ENCODE data around the gene HPSE2. TPM values are rescaled to one million over a fixed set of nuclear protein-coding genes. Genes with fewer than 3 reads are reported as not detected.

HPSE2 gene
- total RNA-seq, 4 donors from 2014 or later: 32.3 to 70.0 (median 43.6) TPM

- no peak for DNase-seq (ENCODE audit: extremely low spot score)
- no peak overlapping the region for H3K27ac ChIP-seq (replicated peaks in 1 of 4)
- H3K36me3 ChIP-seq: no peaks in the 10 kb centered on the region
- WGBS: 79% methylated on average over 2 of the region's 2 CpGs
- H3K4me1 ChIP-seq: peaks cover 0 to 28% (median 26%) of the 10 kb centered on the region in 4 donors
- no peaks in the 10 kb centered on the region for H3K9me3 ChIP-seq
- H3K4me3 ChIP-seq: no peak overlapping the region
- no peaks in the 10 kb centered on the region for H3K27me3 ChIP-seq
- no peak for TF ChIP-seq CTCF (IDR thresholded peaks at IDR 0.05)
- no peak for TF ChIP-seq POLR2AphosphoS5 (IDR thresholded peaks at IDR 0.05)
- no peak for TF ChIP-seq POLR2A (IDR thresholded peaks at IDR 0.05; ENCODE audit: low read depth)
- TF ChIP-seq EP300 (IDR thresholded peaks at IDR 0.05): no peak
- intact Hi-C loops (cut with DNase I): no loop called here
These were observed 649.6 kb downstream of the HPSE2 start for GRCh38 chr10:98586096-98586495.

GRCh38 chr10:98582363-98582762 is 653.3 kb downstream of the HPSE2 start:
- Histone ChIP-seq H3K27me3 (no peaks in the 10 kb centered on the region), H3K9me3 (no peaks in the 10 kb centered on the region), H3K27ac (replicated peaks in 1 of 4) (no peak overlapping the region), H3K36me3 (no peaks in the 10 kb centered on the region), H3K4me3 (no peak overlapping the region), H3K4me1 (peaks cover 0 to 9% (median 6%) of the 10 kb centered on the region in 4 donors)
- WGBS: 35% methylated on average over 2 of the region's 2 CpGs
- intact Hi-C loops (cut with DNase I): no loop called here
- no peak for DNase-seq (ENCODE audit: extremely low spot score)
- TF ChIP-seq POLR2A (IDR thresholded peaks at IDR 0.05; ENCODE audit: low read depth) (no peak), EP300 (IDR thresholded peaks at IDR 0.05) (no peak), POLR2AphosphoS5 (IDR thresholded peaks at IDR 0.05) (no peak), CTCF (IDR thresholded peaks at IDR 0.05) (no peak)

GRCh38 chr10:98577578-98577977 is 658.1 kb downstream of the HPSE2 start:
- Histone ChIP-seq H3K36me3 (no peaks in the 10 kb centered on the region), H3K9me3 (no peaks in the 10 kb centered on the region), H3K4me3 (no peak overlapping the region), H3K27me3 (no peaks in the 10 kb centered on the region), H3K27ac (replicated peaks in 1 of 4) (no peak overlapping the region), H3K4me1 (no peaks in the 10 kb centered on the region)
- intact Hi-C loops (cut with DNase I): no loop called here
- DNase-seq (ENCODE audit: extremely low spot score): no peak
- TF ChIP-seq POLR2AphosphoS5 (IDR thresholded peaks at IDR 0.05) (no peak), CTCF (IDR thresholded peaks at IDR 0.05) (no peak), EP300 (IDR thresholded peaks at IDR 0.05) (no peak), POLR2A (IDR thresholded peaks at IDR 0.05; ENCODE audit: low read depth) (no peak)

- Histone ChIP-seq H3K9me3 (no peaks in the 10 kb centered on the region), H3K4me1 (no peaks in the 10 kb centered on the region), H3K27ac (replicated peaks in 1 of 4) (no peak overlapping the region), H3K4me3 (no peak overlapping the region), H3K36me3 (no peaks in the 10 kb centered on the region), H3K27me3 (no peaks in the 10 kb centered on the region)
- no peak for TF ChIP-seq EP300 (IDR thresholded peaks at IDR 0.05)
- no peak for TF ChIP-seq POLR2AphosphoS5 (IDR thresholded peaks at IDR 0.05)
- no peak for TF ChIP-seq CTCF (IDR thresholded peaks at IDR 0.05)
- TF ChIP-seq POLR2A (IDR thresholded peaks at IDR 0.05; ENCODE audit: low read depth): no peak
- DNase-seq (ENCODE audit: extremely low spot score): no peak
- intact Hi-C loops (cut with DNase I): no loop called here
These were observed 658.5 kb downstream of the HPSE2 start for GRCh38 chr10:98577168-98577567.

GRCh38 chr10:98576096-98576495 is 659.6 kb downstream of the HPSE2 start:
- no peak for DNase-seq (ENCODE audit: extremely low spot score)
- intact Hi-C loops (cut with DNase I): no loop called here
- H3K4me3 ChIP-seq: no peak overlapping the region
- 62% methylated on average over 4 of the region's 4 CpGs for WGBS
- no peaks in the 10 kb centered on the region for H3K9me3 ChIP-seq
- TF ChIP-seq POLR2A (IDR thresholded peaks at IDR 0.05; ENCODE audit: low read depth): no peak
- TF ChIP-seq EP300 (IDR thresholded peaks at IDR 0.05): no peak
- no peak for TF ChIP-seq POLR2AphosphoS5 (IDR thresholded peaks at IDR 0.05)
- TF ChIP-seq CTCF (IDR thresholded peaks at IDR 0.05): no peak
- no peaks in the 10 kb centered on the region for H3K4me1 ChIP-seq
- H3K27ac ChIP-seq (replicated peaks in 1 of 4): no peak overlapping the region
- no peaks in the 10 kb centered on the region for H3K27me3 ChIP-seq
- H3K36me3 ChIP-seq: no peaks in the 10 kb centered on the region

Measured in esophagus muscularis mucosa (tissue), 4 donors.